Measurements from ENCODE around the gene ORAI3. TPM values are rescaled to one million over a fixed set of nuclear protein-coding genes. Genes with fewer than 3 reads are reported as not detected.

Gene ORAI3
- total and polyA plus RNA-seq, 2 of the 13 experiments (the other 11 are each of a cell fraction or from before 2014, with no cell fraction given), result 11.4 to 32.0 TPM

DNA sequence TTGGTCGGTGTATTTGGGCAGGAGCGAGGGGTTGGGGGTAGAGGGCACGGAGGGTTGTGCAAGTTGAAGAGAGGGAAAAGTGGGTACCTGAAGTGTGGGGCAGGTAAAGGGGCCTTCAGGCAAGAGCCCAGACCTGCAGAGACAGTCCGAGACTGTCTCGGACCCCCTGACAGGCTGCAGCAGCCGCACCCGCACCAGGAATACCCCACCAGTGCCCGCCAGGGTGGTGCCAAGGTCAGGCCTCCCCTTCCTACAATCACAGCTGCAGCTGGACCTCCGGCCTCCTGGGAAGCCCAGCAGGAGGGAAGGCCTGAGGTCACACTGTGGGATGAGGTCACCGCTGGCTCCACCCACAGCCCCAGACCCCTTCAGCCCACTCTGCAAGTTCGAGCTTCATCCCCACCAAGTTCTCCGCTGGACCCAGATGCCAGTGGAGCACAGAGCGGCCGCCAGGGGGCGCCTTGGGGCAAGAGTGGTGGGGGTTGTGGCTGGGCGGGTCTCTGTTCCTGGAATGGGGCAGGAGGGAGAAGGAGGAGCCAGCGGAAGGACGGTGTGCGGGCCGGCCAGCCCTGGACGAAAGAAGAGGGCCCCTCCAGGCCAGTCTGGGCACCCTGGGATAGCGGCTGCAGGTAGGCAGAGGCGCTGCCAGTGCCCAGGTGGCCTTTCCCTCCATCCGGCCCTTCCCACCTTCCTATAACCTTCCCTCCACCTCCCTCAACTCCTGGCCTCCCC is 36.0 kb downstream of the ORAI3 start, which contains the start of gene HSD3B7 (continued):
- TF ChIP-seq ZNF343 (CRISPR knock-in tag; IDR thresholded peaks at IDR 0.05) (no peak), HNRNPK (IDR thresholded peaks at IDR 0.05; ENCODE audit: low read depth, low read length, poor library complexity, severe bottlenecking) (peak; percentile 93), ZNF776 (CRISPR knock-in tag; IDR thresholded peaks at IDR 0.05) (0 out of 2 replicates have a peak, but pooled peaks have one; percentile 49), ZNF367 (CRISPR knock-in tag; IDR thresholded peaks at IDR 0.05; ENCODE audit: borderline replicate concordance) (no peak), ZNF501 (CRISPR knock-in tag; IDR thresholded peaks at IDR 0.05) (no peak)
- TF ChIP-seq, protein P1, sequence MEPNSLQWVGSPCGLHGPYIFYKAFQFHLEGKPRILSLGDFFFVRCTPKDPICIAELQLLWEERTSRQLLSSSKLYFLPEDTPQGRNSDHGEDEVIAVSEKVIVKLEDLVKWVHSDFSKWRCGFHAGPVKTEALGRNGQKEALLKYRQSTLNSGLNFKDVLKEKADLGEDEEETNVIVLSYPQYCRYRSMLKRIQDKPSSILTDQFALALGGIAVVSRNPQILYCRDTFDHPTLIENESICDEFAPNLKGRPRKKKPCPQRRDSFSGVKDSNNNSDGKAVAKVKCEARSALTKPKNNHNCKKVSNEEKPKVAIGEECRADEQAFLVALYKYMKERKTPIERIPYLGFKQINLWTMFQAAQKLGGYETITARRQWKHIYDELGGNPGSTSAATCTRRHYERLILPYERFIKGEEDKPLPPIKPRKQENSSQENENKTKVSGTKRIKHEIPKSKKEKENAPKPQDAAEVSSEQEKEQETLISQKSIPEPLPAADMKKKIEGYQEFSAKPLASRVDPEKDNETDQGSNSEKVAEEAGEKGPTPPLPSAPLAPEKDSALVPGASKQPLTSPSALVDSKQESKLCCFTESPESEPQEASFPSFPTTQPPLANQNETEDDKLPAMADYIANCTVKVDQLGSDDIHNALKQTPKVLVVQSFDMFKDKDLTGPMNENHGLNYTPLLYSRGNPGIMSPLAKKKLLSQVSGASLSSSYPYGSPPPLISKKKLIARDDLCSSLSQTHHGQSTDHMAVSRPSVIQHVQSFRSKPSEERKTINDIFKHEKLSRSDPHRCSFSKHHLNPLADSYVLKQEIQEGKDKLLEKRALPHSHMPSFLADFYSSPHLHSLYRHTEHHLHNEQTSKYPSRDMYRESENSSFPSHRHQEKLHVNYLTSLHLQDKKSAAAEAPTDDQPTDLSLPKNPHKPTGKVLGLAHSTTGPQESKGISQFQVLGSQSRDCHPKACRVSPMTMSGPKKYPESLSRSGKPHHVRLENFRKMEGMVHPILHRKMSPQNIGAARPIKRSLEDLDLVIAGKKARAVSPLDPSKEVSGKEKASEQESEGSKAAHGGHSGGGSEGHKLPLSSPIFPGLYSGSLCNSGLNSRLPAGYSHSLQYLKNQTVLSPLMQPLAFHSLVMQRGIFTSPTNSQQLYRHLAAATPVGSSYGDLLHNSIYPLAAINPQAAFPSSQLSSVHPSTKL (CRISPR knock-in tag; IDR thresholded peaks at IDR 0.05), result peak; percentile 49; the same call in 1 of the 2 replicates
- TF ChIP-seq, protein P2, sequence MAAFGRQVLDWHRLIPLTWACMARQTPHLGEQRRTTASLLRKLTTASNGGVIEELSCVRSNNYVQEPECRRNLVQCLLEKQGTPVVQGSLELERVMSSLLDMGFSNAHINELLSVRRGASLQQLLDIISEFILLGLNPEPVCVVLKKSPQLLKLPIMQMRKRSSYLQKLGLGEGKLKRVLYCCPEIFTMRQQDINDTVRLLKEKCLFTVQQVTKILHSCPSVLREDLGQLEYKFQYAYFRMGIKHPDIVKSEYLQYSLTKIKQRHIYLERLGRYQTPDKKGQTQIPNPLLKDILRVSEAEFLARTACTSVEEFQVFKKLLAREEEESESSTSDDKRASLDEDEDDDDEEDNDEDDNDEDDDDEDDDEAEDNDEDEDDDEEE (CRISPR knock-in tag; IDR thresholded peaks at IDR 0.05), result peak; percentile 78; the same call in 1 of the 2 replicates
- TF ChIP-seq, protein P3, sequence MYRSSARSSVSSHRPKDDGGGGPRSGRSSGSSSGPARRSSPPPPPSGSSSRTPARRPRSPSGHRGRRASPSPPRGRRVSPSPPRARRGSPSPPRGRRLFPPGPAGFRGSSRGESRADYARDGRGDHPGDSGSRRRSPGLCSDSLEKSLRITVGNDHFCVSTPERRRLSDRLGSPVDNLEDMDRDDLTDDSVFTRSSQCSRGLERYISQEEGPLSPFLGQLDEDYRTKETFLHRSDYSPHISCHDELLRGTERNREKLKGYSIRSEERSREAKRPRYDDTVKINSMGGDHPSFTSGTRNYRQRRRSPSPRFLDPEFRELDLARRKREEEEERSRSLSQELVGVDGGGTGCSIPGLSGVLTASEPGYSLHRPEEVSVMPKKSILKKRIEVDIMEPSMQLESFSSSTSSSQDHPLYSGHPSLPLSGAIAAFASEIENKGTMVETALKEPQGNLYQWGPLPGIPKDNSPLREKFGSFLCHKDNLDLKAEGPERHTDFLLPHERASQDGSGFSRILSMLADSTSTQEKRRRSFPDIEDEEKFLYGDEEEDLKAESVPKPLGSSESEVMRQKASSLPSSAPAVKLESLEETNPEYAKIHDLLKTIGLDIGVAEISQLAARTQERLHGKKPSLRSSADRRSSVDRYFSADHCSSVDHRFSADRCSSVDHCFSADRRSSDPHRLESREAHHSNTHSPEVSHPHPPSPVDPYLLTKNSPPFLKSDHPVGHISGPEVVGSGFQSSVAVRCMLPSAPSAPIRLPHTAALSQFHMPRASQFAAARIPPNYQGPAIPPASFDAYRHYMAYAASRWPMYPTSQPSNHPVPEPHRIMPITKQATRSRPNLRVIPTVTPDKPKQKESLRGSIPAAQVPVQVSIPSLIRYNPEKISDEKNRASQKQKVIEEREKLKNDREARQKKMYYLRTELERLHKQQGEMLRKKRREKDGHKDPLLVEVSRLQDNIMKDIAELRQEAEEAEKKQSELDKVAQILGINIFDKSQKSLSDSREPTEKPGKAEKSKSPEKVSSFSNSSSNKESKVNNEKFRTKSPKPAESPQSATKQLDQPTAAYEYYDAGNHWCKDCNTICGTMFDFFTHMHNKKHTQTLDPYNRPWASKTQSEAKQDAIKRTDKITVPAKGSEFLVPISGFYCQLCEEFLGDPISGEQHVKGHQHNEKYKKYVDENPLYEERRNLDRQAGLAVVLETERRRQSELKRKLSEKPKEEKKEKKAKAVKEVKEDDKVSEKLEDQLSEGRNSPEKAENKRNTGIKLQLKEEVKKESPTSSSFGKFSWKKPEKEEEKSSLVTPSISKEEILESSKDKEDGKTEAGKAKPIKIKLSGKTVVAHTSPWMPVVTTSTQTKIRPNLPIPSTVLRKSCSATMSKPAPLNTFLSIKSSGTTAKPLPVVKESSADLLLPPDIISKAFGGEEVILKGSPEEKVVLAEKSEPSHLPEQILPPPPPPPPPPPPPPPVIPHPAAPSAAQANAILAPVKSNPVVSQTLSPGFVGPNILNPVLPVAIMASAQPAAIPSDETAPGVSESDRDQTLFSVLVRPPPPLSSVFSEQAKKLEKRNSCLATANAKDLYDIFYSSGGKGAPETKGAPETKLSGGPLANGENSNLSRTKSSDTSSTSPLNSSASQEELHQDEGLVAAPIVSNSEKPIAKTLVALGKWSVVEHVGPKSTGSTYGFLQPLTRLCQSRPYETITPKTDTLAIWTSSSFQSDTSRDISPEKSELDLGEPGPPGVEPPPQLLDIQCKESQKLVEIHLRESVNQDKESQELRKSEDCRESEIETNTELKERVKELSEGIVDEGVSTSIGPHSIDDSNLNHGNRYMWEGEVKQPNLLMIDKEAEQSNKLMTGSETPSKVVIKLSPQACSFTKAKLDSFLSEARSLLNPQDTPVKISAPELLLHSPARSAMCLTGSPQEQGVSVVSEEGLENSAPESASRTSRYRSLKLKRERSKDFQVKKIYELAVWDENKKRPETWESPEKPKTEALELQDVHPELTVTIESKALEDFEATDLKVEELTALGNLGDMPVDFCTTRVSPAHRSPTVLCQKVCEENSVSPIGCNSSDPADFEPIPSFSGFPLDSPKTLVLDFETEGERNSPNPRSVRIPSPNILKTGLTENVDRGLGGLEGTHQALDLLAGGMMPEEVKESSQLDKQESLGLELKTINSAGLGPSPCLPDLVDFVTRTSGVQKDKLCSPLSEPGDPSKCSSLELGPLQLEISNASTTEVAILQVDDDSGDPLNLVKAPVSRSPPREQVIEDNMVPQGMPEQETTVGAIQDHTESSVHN (CRISPR knock-in tag; IDR thresholded peaks at IDR 0.05), result no peak
- TF ChIP-seq, protein P4, sequence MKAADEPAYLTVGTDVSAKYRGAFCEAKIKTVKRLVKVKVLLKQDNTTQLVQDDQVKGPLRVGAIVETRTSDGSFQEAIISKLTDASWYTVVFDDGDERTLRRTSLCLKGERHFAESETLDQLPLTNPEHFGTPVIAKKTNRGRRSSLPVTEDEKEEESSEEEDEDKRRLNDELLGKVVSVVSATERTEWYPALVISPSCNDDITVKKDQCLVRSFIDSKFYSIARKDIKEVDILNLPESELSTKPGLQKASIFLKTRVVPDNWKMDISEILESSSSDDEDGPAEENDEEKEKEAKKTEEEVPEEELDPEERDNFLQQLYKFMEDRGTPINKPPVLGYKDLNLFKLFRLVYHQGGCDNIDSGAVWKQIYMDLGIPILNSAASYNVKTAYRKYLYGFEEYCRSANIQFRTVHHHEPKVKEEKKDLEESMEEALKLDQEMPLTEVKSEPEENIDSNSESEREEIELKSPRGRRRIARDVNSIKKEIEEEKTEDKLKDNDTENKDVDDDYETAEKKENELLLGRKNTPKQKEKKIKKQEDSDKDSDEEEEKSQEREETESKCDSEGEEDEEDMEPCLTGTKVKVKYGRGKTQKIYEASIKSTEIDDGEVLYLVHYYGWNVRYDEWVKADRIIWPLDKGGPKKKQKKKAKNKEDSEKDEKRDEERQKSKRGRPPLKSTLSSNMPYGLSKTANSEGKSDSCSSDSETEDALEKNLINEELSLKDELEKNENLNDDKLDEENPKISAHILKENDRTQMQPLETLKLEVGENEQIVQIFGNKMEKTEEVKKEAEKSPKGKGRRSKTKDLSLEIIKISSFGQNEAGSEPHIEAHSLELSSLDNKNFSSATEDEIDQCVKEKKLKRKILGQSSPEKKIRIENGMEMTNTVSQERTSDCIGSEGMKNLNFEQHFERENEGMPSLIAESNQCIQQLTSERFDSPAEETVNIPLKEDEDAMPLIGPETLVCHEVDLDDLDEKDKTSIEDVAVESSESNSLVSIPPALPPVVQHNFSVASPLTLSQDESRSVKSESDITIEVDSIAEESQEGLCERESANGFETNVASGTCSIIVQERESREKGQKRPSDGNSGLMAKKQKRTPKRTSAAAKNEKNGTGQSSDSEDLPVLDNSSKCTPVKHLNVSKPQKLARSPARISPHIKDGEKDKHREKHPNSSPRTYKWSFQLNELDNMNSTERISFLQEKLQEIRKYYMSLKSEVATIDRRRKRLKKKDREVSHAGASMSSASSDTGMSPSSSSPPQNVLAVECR (CRISPR knock-in tag; IDR thresholded peaks at IDR 0.05; ENCODE audit: borderline replicate concordance), result 0 out of 2 replicates have a peak, but pooled peaks have one; percentile 42
